DOHH2 (cell line): ENCODE data around the gene CRBN.

ENCODE experiments used
- CTCF ChIP-seq: fragments of 200-600 bp; sonication (generic); IDR thresholded peaks from one replicate; pipeline ENCODE4 v1.5.1; 2014; ENCODE audit warnings: antibody characterized with exemption, mild to moderate bottlenecking, low read depth, low read length; ENCODE audit not compliant: poor library complexity, severe bottlenecking
- EZH2phosphoT487 ChIP-seq: fragments of 200-600 bp; sonication (generic); IDR thresholded peaks from 2 replicates; pipeline ENCODE4 v1.6.1; 2017; ENCODE audit warnings: borderline replicate concordance, mild to moderate bottlenecking, antibody characterized with exemption, low read length, moderate library complexity, mixed read lengths

DNA sequence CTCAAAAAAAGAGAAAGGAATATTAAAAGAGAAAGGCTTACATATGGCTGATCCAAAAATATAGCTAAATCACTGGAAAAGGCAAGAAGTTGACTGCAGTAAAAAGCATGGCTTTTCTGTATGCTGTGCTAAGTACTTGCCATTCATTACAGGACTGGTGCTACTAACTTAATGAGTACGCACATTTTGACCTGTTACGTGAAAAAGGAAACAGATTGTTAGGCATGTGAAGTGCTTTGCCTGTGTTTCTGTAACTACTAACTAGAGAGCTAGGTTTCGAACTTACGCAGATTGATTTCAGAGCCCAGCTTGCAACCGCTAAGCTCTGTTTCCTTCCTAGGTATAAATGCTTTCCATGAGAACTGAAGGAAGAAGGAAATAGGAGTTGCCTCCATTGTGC, 49.9 kb downstream of the CRBN start:
- TF ChIP-seq CTCF (no peak), EZH2phosphoT487 (no peak)
